GM19193 (cell line): ENCODE measurements around the gene SPECC1.

ENCODE experiments used
- POLR2A ChIP-seq: IDR thresholded peaks from 4 replicates; pipeline ENCODE4 v1.6.1; 2011; ENCODE audit not compliant: insufficient read depth, insufficient read length; ENCODE audit errors: extremely low read depth

The SPECC1 gene

DNA sequence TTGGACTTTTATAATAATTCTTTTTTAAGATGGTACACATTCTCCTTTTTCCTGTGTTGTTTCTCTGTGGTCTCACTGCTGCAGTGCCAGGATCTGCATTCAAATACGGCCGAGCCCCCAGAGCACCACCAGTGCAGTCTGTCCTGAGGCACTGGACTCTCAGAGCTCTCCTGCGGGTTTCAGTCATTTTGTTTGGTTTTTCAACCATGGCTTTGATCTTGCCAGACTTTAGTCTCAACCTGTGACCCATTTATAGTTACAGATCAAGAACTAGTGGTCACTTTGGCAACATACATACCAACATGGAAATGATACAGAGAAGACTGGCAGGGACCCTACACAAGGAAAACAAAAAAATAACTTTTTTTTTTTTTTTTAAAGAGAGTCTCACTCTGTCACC, 280.8 kb downstream of the SPECC1 start:
- TF ChIP-seq POLR2A, result no peak

DNA sequence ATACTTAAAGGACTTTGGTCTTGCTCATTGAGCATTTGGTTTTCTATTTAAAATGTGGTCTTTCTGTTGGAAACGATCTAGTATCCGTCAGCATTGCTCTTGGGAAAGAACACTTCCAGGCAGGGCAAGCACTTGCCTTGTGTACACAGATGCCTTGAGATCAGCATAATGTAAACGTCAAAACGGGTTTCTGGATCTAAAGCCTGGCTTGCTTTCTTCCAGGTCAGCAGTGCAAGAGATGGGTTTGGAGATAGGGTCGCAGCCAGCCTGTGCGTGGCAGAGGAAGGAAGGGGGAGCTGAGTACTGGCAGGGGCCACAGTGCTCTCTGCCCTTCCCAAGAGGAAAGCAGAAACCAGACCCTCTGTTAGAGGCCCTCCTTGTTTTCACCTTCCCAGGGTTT, 282.7 kb downstream of the SPECC1 start:
- no peak for TF ChIP-seq POLR2A

DNA sequence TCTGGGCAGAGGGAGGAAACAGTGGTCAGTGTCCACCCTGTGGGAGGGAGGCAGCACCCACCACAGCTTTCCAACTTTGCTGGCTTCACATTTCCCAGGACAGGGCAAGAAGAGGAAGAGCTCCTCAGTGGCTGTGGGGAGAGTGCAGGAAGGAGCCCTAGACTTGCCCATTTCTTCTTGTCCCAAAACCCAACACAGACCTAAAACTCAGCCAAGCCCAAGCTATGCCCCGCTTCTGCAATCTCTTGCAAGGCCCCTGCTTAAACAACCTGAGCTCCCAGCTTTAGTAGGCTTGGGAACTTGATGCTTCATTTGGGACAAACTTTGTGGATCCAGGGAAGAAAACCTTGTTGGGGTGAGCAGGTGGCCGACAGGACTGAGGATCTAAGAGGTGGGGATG, 284.3 kb downstream of the SPECC1 start:
- TF ChIP-seq POLR2A, result no peak

DNA sequence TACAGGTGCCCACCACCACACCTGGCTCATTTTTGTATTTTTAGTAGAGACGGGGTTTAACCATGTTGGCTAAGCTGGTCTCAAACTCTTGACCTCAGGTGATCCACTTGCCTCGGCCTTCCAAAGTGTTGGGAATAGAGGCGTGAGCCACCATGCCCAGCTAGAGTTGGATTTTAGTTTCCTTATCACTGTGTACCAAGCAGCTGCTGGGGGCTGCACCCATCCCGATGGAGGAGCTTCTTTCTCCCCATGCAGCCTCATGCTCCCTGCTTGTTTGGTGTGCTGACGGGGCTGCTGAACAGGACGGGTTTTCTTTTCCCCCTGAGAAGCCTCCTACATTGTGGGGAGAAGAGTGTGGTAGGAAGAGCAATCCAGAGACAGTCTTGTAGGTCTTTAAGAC, 285.0 kb downstream of the SPECC1 start:
- TF ChIP-seq POLR2A, result no peak

DNA sequence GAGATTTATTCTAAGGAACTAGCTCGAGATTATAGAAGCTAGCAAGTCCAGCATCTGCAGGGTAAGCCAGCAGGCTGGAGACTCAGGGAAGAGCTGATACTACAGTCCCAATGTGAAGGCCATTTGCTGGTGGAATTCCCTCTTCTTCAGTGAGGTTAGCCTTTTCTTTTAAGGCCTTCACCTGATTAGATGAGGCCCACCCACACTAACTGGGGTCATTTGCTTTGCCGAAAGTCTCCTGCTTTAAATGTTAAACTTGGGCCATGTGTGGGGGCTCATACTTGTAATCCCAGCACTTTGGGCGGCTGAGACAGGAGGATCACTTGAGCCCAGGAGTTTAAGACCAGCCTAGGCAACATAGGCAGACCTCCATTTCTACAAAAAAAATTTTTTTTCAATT, 289.9 kb downstream of the SPECC1 start:
- TF ChIP-seq POLR2A, result no peak

DNA sequence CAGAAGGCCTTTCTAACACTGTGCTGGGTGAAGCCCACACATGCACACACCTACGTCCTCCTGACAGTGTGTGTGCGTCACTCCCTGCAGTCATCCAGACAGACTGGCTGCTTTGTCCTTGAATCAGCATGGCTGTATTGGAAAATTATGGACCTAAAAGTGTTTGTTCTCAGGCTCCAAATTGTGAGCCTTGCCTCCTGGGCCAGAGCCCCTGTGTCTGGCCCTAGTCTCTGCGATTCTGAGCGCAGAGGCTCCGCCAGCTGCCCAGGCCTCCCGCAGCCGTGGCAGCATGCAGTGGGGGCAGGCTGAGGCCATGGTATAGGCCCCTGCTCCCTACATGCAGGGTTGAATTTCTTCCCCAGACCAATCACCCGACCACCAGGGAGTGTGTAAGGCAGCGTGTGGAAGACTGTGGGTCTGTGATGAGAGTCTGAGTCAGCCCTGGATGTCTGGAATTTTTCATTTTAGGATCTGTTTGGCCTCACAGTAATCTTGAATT, 291.3 kb downstream of the SPECC1 start:
- TF ChIP-seq POLR2A, result no peak

DNA sequence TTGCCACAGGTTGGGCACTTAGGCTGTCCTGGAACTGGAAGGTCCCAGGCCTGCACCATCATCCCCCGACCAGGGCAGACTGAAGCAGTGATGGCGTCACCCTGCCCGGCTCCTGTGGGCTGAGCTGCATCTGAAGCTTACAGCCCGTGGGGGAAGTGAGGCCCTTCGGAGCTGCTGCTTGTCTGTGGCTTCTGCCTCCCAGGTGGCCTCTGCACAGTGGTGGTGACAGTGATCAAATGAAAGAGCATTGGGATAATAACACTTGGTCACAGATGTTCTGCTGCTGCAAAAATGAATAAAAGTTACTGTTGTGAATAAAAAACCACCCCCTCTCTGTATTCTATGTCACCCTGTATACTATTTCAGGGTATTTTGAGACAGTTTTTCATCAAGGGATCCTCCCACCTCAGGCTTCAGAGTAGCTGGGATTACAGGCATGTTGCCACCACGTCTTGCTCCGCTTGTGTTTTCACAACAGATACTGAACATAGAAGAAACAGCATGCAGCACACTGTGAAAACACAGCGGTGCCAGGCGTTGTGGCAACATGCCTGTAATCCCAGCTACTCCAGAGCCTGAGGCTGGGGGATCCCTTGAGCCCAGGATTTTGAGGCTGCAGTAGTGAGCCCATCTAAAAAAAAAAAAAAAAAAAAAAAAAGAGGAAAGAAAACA, 293.2 kb downstream of the SPECC1 start:
- no peak for TF ChIP-seq POLR2A

DNA sequence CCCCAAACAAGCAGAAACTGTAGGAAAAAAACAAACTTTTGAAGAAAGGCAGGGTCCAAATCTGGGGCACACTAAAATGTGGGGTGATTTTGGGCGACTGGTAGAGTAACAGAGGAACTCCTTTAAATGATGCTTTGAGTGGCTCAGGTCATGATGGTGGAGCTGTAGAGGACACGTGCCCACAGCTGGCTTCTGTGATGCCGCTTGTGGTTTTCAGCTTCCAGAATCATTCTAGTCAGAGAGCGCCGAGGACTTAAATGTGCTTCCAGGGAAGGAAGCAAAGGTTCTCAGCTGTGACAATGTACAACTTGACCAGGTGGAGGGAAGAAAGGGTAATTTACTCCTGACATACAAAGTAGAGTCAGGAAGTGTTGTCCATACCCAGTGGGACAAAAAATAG, 295.8 kb downstream of the SPECC1 start:
- TF ChIP-seq POLR2A, result no peak

DNA sequence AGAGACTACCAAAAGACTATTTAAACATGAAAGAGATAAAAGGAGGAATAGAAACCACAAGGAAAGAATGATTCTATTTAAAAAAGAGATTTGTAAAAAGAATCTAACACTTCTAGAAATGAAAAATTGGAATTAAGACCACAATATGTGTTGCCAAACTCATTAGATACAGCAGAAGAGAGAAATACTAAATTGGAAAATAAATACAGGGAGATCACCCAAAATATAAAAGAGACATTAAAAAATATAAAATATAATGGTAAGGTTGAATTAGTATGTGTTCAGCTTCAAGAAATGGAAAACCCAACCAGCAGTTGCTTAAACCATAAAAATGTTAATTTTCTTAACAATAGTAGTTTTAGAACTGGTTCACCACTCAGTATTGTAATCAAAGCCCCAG, 297.8 kb downstream of the SPECC1 start:
- TF ChIP-seq POLR2A, result no peak

DNA sequence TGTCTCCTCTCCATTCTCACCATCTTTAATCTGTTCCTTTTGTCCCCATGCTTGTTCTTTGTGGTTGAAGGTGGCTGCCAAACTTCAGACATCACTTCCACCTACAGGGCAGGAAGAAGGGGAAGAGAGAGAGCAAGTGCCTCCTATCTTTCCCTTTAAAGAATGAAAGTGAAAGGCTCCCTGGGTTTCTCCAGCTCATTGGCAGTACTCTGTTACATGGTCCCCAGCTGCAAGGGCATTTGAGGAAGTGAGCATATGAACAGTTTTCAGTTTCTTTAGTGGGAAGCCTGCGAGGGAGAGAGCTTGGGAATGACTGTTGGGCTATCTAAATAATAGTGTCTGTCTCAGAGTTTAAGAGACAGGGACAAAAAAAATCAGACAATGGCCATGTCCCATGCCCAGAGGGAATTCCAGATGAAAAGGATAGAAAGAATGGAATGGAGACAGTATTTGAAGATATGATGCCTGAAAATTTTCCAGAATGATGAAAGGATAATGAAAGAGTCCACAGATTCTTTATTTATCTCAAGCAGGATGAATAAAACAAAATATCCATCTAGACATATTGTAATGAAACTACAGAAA, 298.3 kb downstream of the SPECC1 start:
- no peak for TF ChIP-seq POLR2A

DNA sequence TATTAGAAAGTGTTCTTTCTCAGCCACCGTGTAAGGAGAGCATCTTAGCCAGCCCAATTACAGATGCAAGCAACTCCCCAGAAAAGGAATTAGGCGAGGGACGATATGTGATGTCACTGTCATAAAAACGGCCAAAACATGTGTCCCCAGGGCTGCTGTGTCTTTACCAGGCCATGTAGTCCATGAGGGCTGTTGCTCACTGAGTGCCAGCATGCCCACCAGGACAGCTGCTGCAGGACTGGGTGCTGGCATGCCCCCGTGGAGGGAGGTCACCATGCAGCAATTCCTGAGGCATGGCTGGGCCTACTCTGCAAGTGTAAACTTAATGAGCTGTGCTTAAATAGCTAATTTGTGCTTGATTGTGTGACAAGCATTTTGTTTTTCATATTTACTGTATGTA, 301.3 kb downstream of the SPECC1 start:
- TF ChIP-seq POLR2A, result no peak

DNA sequence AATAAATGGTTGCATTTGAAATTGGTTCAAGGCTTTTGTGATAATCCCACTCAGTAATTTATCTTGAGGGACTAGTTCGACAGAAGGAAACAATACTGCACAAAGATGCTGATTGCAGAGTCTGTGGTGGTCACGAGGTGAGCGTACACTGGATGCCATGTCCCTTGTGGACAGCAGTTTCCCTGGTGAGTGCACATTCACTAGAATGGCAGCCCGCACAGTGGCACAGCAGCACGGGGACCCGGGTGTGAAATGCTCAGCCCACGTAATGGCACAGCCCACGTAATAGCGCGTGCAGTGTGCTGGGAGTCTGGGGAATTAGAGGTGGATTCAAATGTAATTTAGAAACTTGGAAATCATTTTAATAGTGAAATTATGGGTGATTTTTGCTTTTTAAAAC, 304.1 kb downstream of the SPECC1 start:
- no peak for TF ChIP-seq POLR2A

DNA sequence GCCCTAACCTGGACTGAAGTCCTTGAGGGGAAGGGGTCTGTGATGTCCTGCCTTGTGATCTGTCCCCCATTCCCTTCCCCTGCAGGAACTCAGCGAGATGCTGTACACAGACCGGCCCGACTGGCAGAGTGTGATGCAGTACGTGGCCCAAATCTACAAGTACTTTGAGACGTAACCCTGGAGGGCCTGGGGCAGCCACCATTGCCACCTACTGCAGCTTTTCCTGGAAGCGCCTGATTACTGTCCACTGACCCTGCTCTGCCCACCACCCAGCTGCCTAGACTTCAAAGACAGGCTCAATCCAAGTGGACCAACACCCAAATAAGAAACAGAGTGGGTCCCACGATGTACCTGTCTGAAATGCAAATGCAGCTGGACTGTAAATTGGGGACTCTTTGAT, 304.7 kb downstream of the SPECC1 start:
- no peak for TF ChIP-seq POLR2A

DNA sequence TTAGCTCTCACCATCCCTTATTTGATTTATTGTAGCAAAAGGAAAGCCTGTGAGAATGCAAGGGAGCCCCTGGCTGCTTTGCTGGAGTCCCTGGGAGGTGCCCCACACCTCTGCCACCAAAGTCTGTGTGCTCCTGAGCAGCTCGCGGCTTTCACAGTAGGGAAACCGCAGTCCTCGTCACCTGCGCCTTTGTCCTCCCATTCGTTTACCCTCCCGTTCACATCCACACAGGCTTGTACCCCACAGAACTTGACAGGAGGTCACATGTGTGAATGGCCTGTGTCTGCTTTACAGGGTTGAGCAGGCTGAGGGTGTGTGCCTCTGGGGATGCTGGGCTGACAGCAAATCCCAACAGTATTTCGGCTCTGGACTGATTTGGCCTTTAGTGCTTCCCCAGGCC, 305.7 kb downstream of the SPECC1 start:
- no peak for TF ChIP-seq POLR2A

DNA sequence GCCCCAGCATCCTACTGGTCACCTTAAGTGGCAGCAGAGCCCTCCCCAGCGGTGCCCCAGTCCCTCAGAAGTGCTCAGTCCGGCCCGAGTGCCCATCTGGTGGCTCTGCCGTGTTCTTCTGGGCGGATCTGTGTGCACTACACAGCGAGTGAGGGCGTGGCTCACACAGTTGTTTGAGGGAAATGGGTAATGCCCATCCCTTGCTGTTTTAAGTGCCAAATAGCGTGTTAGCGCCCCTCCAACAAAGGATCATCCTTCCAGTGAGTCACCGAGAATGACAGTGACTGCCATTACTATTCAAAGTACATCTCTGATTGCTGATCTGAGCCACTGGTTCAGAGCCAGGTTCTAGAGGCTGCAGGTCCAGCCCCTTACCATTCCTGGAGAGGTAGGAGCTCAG, 306.2 kb downstream of the SPECC1 start:
- no peak for TF ChIP-seq POLR2A

DNA sequence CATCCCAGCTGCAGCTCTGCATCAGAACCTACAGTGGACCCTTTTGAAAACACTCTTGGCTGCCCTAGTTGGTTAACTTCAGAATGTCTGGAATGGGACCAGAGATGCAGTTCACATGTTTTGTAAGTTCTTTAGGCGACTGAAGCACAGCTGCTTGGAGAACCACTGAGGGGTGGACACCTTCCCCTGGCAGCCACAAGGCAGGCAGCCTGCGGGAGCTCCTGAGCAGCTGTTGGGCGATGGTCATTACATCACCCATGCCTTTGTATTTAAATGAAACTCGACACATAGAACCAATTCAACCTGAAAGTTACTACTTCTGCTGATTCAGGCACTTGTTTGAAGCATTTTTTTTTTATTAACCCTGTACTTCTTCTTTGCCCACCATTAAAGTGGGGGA, 306.7 kb downstream of the SPECC1 start:
- TF ChIP-seq POLR2A, result no peak
